GM21367 (cell line): ENCODE results near the gene CDKN2B.

ENCODE experiments used
- ATAC-seq: cut with Tn5 transposase; IDR thresholded peaks from one replicate; pipeline ENCODE4 v1.9.1; 2021; ENCODE audit not compliant: unreplicated experiment

CDKN2B gene

DNA sequence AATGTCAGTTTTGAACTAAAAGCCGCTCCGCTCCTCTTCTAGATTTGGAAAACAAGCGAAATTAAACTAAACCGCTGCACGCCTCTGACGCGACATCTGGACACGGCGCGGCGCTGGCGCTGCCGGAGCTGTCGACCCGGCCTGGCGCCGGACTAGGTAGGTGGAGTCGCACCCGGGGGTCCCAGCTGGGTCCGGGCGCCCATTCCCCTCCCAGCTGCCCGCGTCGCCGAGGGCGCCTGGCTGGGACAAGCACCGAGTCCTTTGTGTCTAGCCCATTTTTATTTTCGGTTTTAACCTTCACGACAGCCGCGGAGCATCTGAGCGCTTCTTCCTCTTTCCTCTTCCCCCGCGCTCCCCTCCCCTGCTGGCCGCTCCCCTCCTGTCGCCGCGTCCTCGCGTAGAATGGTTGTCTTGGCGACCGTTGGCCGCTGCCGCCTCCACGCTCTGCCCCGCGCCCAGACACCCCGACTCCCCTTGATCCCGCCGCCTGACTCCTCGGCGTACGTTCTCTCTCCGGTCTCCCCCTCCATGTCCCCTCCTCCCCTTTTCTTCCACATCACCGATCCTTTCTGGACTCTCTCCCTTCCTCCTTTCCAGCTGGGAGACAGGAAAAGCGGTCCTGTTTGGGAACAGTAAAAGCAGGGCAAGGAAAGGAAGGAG, 14.0 kb downstream of the CDKN2B start:
- ATAC-seq = peak; percentile 86

DNA sequence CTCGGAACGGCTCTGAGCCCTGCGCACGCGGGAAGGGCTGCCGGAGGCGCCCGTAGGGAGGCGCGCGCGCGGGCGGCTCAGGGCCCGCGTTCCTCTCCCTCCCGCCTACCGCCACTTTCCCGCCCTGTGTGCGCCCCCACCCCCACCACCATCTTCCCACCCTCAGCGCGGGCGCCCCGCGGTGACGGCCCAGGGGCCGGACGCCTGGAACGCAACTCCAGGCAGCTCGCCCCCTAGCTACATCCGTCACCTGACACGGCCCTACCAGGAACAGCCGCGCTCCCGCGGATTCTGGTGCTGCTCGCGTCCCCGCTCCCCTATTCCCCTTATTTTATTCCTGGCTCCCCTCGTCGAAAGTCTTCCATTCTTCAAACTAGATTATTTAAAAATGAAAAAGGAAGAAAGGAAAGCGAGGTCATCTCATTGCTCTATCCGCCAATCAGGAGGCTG, 14.5 kb downstream of the CDKN2B start, which contains the start of gene CDKN2B-AS1:
Gene CDKN2B-AS1, plus strand, starts transcription at position 236 of the 450 bp plus-strand sequence.
- ATAC-seq = peak; percentile 36

DNA sequence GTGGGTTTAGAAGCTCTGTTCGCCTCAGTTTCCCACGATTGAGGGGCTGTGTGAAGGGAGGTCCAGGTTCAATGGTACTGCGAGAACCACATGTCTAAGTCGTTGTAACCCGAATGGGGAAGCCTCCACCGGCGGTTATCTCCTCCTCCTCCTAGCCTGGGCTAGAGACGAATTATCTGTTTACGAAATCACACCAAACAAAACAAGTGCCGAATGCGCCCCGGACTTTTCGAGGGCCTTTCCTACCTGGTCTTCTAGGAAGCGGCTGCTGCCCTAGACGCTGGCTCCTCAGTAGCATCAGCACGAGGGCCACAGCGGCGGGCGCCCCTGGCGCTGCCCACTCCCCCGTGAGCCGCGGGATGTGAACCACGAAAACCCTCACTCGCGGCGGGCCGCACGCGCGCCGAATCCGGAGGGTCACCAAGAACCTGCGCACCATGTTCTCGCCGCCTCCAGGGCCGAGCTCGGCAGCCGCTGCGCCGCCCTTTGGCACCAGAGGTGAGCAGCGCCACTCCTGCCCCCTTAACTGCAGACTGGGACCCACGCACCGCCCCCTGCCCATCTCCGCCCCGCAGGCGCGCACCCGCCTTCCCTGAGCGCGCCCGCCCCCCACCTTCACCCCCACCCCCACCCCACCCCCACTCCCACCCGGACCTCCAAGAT, 15.1 kb downstream of the CDKN2B start, which contains the start of gene CDKN2A:
Gene CDKN2A, minus strand, starts transcription at position 500 of the 663 bp plus-strand sequence.
- ATAC-seq = peak; percentile 34

DNA sequence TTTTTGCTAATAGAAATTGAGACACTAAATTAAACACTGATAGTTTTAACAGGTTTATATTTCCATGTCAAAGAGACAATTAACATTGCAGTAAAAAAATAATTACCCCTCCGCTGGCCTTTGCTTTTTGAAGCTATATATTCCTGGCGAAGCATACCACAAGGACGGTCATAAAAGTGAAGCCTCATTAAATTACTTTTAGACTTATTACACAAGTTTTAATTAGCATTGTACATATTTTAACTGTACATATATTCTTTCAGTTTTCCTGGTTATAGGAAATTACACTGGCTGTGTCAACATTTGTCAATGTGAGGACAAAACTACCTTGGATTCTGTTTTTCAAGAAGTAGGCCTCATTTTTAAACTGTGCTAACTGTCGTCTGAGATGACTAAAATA, 16.1 kb downstream of the CDKN2B start:
- ATAC-seq = no peak

DNA sequence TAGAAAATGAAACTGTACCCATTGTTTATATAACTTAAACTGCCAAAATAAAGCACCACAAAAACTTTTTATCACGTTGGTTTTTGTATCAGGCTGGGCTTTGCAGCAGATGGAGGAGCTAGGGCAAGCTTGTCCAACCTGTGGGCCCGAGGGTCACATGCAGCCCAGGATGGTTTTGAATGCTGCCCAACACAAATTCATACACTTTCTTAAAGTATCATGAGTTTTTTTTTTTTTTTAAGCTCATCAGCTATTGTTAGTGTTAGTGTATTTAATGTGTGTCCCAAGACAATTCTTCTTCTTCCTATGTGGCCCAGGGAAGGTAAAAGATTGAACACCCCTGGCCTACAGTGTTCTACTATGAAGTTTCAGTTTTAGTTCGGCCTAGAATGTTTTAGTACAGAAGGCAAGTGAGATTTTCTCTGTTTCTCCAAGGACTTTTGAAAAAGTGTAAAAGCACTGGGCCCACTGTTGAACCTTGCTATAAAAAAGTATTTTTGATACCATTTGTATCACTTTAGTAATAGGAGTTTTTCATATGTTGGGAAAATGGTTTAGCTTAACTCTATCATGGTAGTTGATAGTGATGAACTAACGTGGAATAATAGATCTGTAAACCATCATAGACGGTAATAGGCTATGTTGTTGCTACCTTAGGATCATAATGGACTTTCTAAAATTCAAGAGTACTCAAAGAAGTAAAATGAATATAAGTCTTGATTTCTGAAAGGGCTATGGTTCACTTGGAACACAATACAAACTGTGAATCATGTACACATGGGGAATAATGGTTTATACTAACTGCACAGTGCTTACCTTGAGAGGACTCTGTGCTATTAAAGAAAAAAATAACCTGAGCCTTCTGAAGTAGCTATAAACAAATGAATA, 17.8 kb downstream of the CDKN2B start:
- no peak for ATAC-seq

DNA sequence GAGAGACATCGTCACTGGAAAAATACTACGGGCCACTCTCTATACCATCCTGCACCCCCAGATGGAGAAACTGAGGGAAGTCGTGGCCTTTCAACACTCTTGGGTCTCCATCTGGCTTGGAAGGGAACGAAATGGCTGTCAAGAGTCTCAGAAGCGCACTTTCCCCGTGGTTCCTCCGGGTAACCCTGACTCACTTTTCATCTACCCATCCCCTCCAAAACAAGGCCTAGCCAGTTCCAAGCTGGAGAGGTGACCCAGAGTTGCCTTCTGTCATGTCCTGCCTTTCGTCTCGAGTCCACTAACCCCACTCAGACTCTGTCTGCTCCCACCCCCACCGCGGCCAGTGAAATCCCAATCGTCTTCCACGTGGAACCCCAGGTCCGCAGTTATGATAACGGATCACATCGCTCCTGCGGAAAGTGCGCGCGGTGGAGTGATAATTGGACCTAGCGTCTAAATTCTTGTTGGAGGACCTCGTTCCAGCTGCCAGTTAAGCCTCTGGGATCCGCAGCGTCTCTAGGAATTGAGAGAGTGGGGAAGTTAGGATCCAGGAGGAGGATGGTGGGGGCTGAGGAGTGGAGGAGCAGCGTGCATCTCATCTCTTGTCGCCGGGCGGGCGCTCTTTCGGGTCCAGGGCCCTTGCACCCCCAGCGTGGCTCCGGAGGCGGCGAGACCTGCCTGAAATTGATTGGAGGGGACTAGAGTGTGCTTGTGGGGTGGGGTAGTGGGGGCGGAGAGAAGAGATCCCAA, 19.5 kb downstream of the CDKN2B start:
- no peak for ATAC-seq

DNA sequence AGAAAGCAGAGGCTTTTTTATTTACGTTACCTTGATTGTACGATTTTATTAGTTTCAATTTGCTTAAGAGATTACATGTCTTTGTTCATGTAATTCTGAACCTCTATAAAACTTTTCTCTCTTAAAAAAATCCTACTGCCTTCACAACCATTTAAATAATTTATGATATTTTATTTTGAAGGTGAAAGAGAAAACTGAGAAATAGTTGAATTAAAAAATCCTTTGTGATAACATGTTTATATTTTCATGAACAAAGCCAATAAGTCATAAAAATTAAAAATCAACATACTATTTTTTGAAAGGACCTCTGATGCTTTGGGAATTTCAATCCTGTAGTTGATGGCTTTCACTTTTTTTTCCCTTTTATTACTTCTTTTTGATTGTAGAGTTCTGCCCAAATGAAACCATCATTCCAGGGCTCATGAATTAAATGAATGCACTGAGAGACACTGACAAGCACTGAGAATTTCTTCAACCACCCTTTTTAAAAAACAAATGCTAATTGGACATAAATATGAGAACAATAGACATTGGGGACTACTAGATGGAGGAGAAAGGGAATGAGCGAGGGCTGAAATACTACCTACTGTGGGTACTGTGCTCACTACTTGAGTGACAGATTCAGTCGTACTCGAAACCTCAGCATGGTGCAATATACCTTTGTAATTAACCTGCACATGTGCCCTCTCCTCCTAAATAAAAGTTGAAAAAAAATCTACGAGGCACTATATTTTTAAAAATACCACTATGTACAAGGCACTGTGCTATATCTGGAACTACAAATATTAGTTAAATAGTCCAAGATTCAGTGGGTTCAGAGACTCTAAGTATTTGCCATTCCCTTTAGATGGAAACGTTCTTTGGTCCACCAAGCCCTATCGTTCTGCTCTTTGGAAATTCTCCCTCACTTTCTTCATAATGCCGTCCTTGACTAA, 20.8 kb downstream of the CDKN2B start:
- no peak for ATAC-seq

DNA sequence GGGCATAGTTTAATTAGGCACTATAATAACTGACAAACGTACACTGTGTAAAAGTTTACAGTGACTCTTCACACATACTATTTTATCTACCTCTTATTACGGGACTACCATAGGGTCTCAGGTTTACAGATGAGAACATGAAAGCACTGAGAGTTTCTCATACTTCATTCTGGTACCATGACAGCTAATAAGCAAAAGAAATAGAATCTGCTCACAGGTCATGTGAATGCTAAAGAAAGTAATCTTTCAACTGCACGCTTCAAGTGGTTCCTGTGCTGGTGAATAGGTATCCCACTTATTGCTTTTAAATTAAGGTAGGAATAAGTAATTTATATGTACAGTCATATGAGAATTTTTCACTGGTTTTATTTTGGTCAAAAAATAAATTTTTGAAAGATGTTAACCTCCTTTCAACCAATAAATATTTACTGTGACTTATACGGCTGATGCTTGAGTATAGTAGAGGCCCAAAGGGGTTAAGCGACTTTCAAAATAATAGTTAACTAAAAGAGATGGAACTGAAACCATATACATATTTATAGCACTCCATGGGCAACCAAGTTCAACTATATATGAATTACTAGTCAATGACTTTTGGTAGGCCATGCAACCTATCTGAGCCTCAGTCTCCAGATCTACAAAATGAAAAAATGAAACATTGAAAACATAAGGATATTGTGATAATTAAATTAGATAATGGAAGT, 23.0 kb downstream of the CDKN2B start:
- no peak for ATAC-seq

DNA sequence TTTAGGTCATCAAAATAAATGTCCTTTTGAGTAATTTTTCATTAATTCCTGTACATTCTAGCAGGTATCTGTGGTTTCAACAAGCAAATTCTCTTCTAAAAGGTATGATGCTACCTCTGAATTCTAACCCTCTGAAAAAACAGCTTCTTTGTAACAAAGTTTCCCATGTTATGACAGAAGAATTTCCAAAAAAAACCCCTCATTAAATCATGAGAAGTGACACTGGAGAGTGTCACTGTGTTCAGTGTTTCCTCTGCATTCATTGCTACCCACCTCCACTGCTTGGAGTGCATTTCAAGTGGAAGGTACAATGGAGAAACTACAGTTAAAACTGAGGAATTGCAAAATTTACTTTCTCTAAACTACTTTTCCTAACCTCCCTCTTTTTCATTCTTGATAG, 25.0 kb downstream of the CDKN2B start:
- no peak for ATAC-seq

DNA sequence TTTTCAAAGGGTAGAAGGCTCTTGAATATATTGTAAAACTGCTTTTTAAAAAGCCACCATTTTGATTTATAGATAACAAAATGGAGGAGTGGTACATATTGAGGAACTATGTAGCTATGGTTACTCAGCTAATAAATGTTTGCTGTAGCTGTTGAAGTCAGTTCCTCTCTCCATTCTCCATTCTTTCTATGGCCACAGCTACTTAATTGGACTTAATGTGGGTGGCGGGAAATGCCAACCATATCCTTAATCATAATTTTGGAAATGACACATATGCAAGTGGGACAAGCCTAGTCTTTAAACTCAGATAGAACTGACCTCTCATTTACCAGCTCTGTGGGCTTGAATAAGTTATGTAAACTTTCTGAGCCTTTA, 25.6 kb downstream of the CDKN2B start:
- no peak for ATAC-seq

DNA sequence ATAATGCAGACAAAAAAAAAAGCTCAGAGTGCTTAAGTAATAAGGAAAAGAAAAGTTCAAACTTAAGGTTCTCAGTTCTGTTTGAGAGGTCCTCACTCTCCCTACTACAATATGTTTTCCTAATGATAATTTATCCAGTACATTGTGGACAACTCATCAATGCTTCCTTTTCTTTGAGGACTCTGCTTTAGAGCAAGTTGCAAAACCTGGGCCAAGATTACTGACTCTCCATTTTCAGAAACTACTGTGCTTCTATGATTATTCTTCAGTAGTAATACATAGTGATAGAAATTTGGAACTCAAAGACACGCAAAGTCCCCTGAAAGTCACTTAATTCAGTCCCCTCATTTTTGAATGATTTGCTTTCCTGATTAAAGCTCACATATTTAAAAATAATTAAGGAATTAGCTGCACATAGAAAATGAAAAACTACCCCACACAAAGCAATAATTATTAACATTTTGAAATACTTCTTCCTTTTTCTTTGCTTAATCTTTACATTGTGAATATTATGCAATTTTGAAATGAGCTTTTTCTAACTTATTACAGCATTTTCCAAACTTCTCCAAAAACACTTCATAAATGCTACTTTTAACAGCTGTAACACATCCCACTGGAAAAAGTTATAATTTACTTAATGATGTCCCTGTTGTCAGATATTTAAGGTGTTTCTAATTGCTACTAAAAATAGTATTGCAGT, 26.1 kb downstream of the CDKN2B start:
- no peak for ATAC-seq

DNA sequence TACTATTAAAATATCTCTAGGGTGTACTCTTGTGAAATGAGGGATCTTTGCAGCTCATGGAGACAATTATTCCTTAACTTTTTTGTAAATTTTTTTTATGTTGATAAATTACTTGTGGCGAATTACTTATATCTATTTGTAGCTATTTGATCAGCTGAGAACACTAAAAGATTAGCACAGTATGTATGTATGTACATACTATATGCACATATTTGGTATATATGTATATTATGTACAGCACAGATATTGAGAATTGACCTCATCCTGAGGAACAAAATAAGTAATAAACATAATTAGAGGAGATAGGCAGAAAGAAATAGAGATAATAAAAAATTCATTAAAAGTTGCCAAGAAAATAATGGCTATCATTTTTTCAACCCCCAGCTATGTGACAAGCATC, 26.7 kb downstream of the CDKN2B start:
- ATAC-seq = no peak

DNA sequence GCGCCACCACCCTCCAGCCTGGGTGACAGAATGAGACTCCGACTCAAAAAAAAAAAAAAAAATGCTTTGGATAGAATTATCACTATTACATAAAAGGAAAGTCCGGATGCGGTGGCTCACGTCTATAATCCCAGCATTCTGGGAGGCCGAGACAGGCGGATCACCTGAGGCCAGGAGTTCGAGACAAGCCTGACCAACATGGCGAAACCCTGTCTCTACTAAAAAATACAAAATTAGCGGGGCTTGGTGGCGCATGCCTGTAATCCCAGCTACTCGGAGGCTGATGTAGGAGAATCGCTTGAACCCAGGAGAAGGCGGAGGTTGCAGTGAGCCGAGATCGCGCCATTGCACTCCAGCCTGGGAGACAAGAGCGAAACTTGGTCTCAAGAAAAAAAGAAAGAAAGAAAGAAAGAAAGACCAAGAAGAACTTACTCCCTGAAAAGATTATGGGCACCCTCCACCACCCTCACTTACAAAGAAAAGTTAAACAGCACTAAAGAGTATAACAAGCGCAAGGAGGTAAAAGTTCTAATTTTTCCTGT, 32.7 kb downstream of the CDKN2B start:
- ATAC-seq = no peak

DNA sequence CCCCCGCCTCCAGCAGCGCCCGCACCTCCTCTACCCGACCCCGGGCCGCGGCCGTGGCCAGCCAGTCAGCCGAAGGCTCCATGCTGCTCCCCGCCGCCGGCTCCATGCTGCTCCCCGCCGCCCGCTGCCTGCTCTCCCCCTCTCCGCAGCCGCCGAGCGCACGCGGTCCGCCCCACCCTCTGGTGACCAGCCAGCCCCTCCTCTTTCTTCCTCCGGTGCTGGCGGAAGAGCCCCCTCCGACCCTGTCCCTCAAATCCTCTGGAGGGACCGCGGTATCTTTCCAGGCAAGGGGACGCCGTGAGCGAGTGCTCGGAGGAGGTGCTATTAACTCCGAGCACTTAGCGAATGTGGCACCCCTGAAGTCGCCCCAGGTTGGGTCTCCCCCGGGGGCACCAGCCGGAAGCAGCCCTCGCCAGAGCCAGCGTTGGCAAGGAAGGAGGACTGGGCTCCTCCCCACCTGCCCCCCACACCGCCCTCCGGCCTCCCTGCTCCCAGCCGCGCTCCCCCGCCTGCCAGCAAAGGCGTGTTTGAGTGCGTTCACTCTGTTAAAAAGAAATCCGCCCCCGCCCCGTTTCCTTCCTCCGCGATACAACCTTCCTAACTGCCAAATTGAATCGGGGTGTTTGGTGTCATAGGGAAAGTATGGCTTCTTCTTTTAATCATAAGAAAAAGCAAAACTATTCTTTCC, 34.2 kb downstream of the CDKN2B start:
- peak; percentile 57 for ATAC-seq

DNA sequence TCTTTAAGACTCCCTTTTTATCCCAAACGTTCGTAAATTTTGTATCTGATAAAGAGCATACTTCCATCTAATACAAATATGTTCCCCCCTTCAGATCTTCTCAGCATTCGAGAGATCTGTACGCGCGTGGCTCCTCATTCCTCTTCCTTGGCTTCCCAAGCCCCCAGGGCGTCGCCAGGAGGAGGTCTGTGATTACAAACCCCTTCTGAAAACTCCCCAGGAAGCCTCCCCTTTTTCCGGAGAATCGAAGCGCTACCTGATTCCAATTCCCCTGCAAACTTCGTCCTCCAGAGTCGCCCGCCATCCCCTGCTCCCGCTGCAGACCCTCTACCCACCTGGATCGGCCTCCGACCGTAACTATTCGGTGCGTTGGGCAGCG, 34.8 kb downstream of the CDKN2B start:
- no peak for ATAC-seq

DNA sequence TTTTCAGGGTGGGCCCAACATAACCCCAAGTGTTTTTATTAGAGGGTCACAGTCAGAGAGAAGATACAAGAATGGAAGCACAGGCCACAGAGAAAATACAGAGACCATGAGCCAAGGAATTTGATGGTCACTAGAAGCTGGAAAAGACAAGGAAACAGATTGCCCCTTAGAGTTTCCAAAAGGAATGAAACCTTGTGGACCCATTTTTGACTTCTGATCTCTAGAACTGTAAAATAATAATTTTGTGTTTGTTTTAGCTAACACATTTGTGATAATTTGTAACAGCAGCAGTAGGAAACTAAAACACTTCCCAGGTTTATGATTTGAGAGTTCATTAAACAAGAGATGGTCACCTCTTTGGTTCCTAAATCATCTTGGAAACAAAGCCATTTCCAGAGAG, 36.7 kb downstream of the CDKN2B start:
- no peak for ATAC-seq

DNA sequence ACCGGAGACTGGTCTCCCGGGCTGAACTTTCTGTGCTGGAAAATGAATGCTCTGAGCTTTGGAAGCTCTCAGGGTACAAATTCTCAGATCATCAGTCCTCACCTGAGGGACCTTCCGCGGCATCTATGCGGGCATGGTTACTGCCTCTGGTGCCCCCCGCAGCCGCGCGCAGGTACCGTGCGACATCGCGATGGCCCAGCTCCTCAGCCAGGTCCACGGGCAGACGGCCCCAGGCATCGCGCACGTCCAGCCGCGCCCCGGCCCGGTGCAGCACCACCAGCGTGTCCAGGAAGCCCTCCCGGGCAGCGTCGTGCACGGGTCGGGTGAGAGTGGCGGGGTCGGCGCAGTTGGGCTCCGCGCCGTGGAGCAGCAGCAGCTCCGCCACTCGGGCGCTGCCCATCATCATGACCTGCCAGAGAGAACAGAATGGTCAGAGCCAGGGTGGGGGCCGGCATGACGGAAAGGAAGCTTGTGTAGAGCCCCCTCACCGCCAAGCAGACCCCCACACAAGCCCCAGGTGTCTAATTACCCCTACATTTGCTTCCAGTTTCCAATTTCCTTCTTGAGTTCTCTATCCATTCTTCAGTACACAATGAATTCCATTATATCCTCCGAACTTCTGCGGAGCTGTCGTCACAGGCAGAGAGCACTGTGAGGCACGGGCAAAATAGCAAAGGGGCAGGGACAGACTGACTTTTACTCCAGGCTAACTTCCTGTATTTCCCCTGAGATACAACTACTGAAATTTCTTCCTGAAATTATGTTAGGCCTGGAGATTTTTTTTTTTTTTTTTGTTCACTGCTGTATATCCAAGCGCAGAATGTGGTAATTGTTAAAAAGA, 38.1 kb downstream of the CDKN2B start:
- no peak for ATAC-seq
